ENCODE measurements around the gene KRTAP2-4. TPM values are rescaled to one million over a fixed set of nuclear protein-coding genes. Genes with fewer than 3 reads are reported as not detected.

The KRTAP2-4 gene
- total RNA-seq, 1 donor from 2014 or later: not detected

- H3K9me3 ChIP-seq: no peaks in the 10 kb centered on the region
- H3K4me3 ChIP-seq: no peak overlapping the region
- H3K27me3 ChIP-seq: no peaks in the 10 kb centered on the region
- no peak for TF ChIP-seq POLR2AphosphoS5 (IDR thresholded peaks at IDR 0.05; ENCODE audit: insufficient read depth in 1 of 2, low read depth in 1 of 2)
- no peak for TF ChIP-seq POLR2A (IDR thresholded peaks at IDR 0.05)
- TF ChIP-seq, protein P1, sequence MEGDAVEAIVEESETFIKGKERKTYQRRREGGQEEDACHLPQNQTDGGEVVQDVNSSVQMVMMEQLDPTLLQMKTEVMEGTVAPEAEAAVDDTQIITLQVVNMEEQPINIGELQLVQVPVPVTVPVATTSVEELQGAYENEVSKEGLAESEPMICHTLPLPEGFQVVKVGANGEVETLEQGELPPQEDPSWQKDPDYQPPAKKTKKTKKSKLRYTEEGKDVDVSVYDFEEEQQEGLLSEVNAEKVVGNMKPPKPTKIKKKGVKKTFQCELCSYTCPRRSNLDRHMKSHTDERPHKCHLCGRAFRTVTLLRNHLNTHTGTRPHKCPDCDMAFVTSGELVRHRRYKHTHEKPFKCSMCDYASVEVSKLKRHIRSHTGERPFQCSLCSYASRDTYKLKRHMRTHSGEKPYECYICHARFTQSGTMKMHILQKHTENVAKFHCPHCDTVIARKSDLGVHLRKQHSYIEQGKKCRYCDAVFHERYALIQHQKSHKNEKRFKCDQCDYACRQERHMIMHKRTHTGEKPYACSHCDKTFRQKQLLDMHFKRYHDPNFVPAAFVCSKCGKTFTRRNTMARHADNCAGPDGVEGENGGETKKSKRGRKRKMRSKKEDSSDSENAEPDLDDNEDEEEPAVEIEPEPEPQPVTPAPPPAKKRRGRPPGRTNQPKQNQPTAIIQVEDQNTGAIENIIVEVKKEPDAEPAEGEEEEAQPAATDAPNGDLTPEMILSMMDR (IDR thresholded peaks at IDR 0.05): no peak
- H3K4me1 ChIP-seq: peaks cover 7% of the 10 kb centered on the region
- DNase-seq (ENCODE audit: extremely low spot score in 2 of 2): no peak
- no peak overlapping the region for H3K27ac ChIP-seq
- intact Hi-C loops (cut with DNase I): no loop called here
- no peaks in the 10 kb centered on the region for H3K36me3 ChIP-seq
These were observed 49.0 kb downstream of the KRTAP2-4 start for GRCh38 chr17:41016578-41017215.

DNA sequence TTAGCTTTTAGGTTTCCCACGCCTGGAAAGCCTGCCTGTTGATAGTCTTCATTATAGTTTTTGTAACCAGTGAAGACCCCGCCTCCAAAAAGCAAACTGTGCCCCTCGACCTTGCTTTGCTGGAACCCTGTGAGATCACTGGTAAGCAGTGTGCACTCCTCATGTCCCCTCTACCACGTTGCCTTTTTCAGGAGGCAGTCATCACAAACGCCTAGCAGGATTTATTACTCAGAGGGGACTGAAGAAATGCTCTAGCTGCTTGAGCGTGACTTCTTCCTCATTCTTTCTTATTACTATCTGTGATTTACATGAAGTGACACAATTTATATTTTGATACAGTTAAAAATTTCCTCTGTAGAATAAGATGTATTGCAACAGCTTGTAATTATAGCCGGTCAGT, 50.2 kb downstream of the KRTAP2-4 start:
- TF ChIP-seq, protein P1 (IDR thresholded peaks at IDR 0.05): no peak
- TF ChIP-seq POLR2AphosphoS5 (IDR thresholded peaks at IDR 0.05; ENCODE audit: insufficient read depth in 1 of 2, low read depth in 1 of 2): no peak
- no peak for TF ChIP-seq POLR2A (IDR thresholded peaks at IDR 0.05)
- Histone ChIP-seq H3K27me3 (no peaks in the 10 kb centered on the region), H3K4me3 (no peak overlapping the region), H3K9me3 (no peaks in the 10 kb centered on the region), H3K4me1 (peaks cover 7% of the 10 kb centered on the region), H3K27ac (no peak overlapping the region), H3K36me3 (no peaks in the 10 kb centered on the region)
- intact Hi-C loops (cut with DNase I): no loop called here
- DNase-seq (ENCODE audit: extremely low spot score in 2 of 2): no peak

Other genes with a start within 250 kb of the KRTAP2-4 start
- gene KRT10, start 243.3 kb downstream of the KRTAP2-4 start, total RNA-seq: 919 TPM
- not detected for gene KRT12, start 198.7 kb downstream of the KRTAP2-4 start, total RNA-seq
- gene KRT20, start 180.6 kb downstream of the KRTAP2-4 start, total RNA-seq: not detected
- 0.98 TPM for gene KRT23, start 128.2 kb downstream of the KRTAP2-4 start, total RNA-seq
- gene KRT39, start 98.9 kb downstream of the KRTAP2-4 start, total RNA-seq: not detected
- gene KRT40, start 81.6 kb downstream of the KRTAP2-4 start, total RNA-seq: not detected
- not detected for gene KRTAP3-3, start 71.7 kb downstream of the KRTAP2-4 start, total RNA-seq
- not detected for gene KRTAP3-2, start 66.0 kb downstream of the KRTAP2-4 start, total RNA-seq
- not detected for gene KRTAP3-1, start 56.8 kb downstream of the KRTAP2-4 start, total RNA-seq
- gene KRTAP1-5, start 38.7 kb downstream of the KRTAP2-4 start, total RNA-seq: not detected
- not detected for gene KRTAP1-4, start 35.7 kb downstream of the KRTAP2-4 start, total RNA-seq
- gene KRTAP1-3, start 31.0 kb downstream of the KRTAP2-4 start, total RNA-seq: not detected
- gene KRTAP1-1, start 24.4 kb downstream of the KRTAP2-4 start, total RNA-seq: not detected
- not detected for gene KRTAP2-1, start 18.6 kb downstream of the KRTAP2-4 start, total RNA-seq
- not detected for gene KRTAP2-2, start 10.6 kb downstream of the KRTAP2-4 start, total RNA-seq
- gene KRTAP2-3, start 5.8 kb downstream of the KRTAP2-4 start, total RNA-seq: not detected
- gene KRTAP4-7, start 18.3 kb upstream of the KRTAP2-4 start, total RNA-seq: not detected
- not detected for gene KRTAP4-8, start 32.3 kb upstream of the KRTAP2-4 start, total RNA-seq
- gene KRTAP4-16, start 36.3 kb upstream of the KRTAP2-4 start, total RNA-seq: not detected
- not detected for gene KRTAP4-9, start 39.5 kb upstream of the KRTAP2-4 start, total RNA-seq
- not detected for gene KRTAP4-11, start 52.5 kb upstream of the KRTAP2-4 start, total RNA-seq
- not detected for gene KRTAP4-12, start 58.3 kb upstream of the KRTAP2-4 start, total RNA-seq
- not detected for gene KRTAP4-6, start 74.7 kb upstream of the KRTAP2-4 start, total RNA-seq
- not detected for gene KRTAP4-5, start 83.9 kb upstream of the KRTAP2-4 start, total RNA-seq
- not detected for gene KRTAP4-4, start 94.9 kb upstream of the KRTAP2-4 start, total RNA-seq
- gene KRTAP4-3, start 102.3 kb upstream of the KRTAP2-4 start, total RNA-seq: not detected
- not detected for gene KRTAP4-2, start 112.3 kb upstream of the KRTAP2-4 start, total RNA-seq
- not detected for gene KRTAP4-1, start 119.0 kb upstream of the KRTAP2-4 start, total RNA-seq
- not detected for gene KRTAP9-1, start 124.0 kb upstream of the KRTAP2-4 start, total RNA-seq
- not detected for gene KRTAP9-2, start 160.8 kb upstream of the KRTAP2-4 start, total RNA-seq
- gene KRTAP9-3, start 166.6 kb upstream of the KRTAP2-4 start, total RNA-seq: not detected
- not detected for gene KRTAP9-8, start 172.1 kb upstream of the KRTAP2-4 start, total RNA-seq
- not detected for gene KRTAP9-4, start 183.8 kb upstream of the KRTAP2-4 start, total RNA-seq
- not detected for gene KRTAP9-9, start 189.5 kb upstream of the KRTAP2-4 start, total RNA-seq
- not detected for gene KRTAP9-6, start 199.5 kb upstream of the KRTAP2-4 start, total RNA-seq
- gene KRTAP9-7, start 209.8 kb upstream of the KRTAP2-4 start, total RNA-seq: not detected
- not detected for gene KRTAP29-1, start 237.0 kb upstream of the KRTAP2-4 start, total RNA-seq
- gene KRTAP16-1, start 243.4 kb upstream of the KRTAP2-4 start, total RNA-seq: not detected
- gene KRTAP17-1, start 249.8 kb upstream of the KRTAP2-4 start, total RNA-seq: not detected

All from vagina (tissue), 2 donors.